Panc1 (cell line): ENCODE data around the gene CETN3.

Experiments
- CTCF ChIP-seq: fragments of 450-650 bp; IDR thresholded peaks from 2 replicates; pipeline ENCODE4 v1.5.1; 2017; ENCODE audit warnings: mild to moderate bottlenecking
- POLR2AphosphoS5 ChIP-seq: IDR thresholded peaks from 2 replicates; pipeline ENCODE4 v1.6.1; 2012; ENCODE audit warnings: mild to moderate bottlenecking, low read depth, low read length, moderate library complexity
- REST ChIP-seq, 2 experiments: IDR thresholded peaks; 2 replicates each; pipeline ENCODE4 v1.6.1; 2011 to 2012; ENCODE audit warnings: low read depth in 2 of 2, control low read depth in 1 of 2, low read length in 1 of 2, mild to moderate bottlenecking in 1 of 2, moderate library complexity in 1 of 2; ENCODE audit not compliant: insufficient read depth in 1 of 2
- SIN3A ChIP-seq: IDR thresholded peaks from 2 replicates; pipeline ENCODE4 v1.6.1; 2012; ENCODE audit warnings: low read depth, mild to moderate bottlenecking, low read length, moderate library complexity, borderline replicate concordance; ENCODE audit not compliant: insufficient read depth

GRCh38 chr5:90344689-90345088, 64.9 kb downstream of the CETN3 start:
- TF ChIP-seq CTCF: no peak
- TF ChIP-seq REST (IDR thresholded peaks at IDR 0.05; ENCODE audit: insufficient read depth in 1 of 2, low read depth in 2 of 2, low read length in 1 of 2): no peak
- no peak for TF ChIP-seq SIN3A
- TF ChIP-seq POLR2AphosphoS5: no peak
